Body of pancreas (tissue), 4 donors: ENCODE data around the gene TGFB2. TPM values are rescaled to one million over a fixed set of nuclear protein-coding genes. Genes with fewer than 3 reads are reported as not detected.

Experiments
- ATAC-seq: fragments of 150-250 bp; one replicate; pipeline ENCODE4 v1.9.1; 2016
- DNase-seq, 4 donors: peaks; one replicate each; pipeline ENCODE4 v3.0.0-alpha.2; 2019
- H3K27ac ChIP-seq, 4 donors: fragments of 200-600 bp; sonication (generic); 1 replicate in 3 of 4; 2 replicates in 1 of 4; pipeline versions ENCODE4 v1.5.1 to v1.6.1; 2016 to 2019; ENCODE audit warnings: mild to moderate bottlenecking in 1 of 4, mixed read lengths in 1 of 4, moderate library complexity in 1 of 4
- H3K27me3 ChIP-seq, 2 donors: fragments of 200-600 bp; sonication (generic); one replicate each; pipeline ENCODE4 v1.6.0; 2016; ENCODE audit warnings: mild to moderate bottlenecking in 1 of 2
- H3K36me3 ChIP-seq, 2 donors: fragments of 200-600 bp; sonication (generic); replicated peaks in 1 of 2; 2 replicates each; pipeline ENCODE4 v1.5.1; 2016; ENCODE audit warnings: low read depth in 2 of 2; ENCODE audit not compliant: insufficient read depth in 1 of 2
- H3K4me1 ChIP-seq: fragments of 200-600 bp; sonication (generic); one replicate; pipeline ENCODE4 v1.6.0; 2016
- H3K4me3 ChIP-seq, 2 donors: fragments of 200-600 bp; sonication (generic); 1 replicate in 1 of 2; 2 replicates in 1 of 2; pipeline ENCODE4 v1.5.1; 2016 to 2019
- H3K9me3 ChIP-seq, 3 donors: fragments of 200-600 bp; sonication (generic); 1 replicate in 2 of 3; 2 replicates in 1 of 3; pipeline ENCODE4 v1.5.1; 2016
- POLR2A ChIP-seq, 3 donors: fragments of 450-650 bp; IDR thresholded peaks; one replicate each; pipeline ENCODE4 v1.6.1; 2016; ENCODE audit warnings: antibody characterized with exemption in 3 of 3, mild to moderate bottlenecking in 2 of 3
- WGBS, 2 donors: methylation state at CpG; one replicate each; pipeline ENCODE4 v1.1.5; 2017; 5-methylcytosine and 5-hydroxymethylcytosine counted together
- intact Hi-C: fragments of 100-400 bp; cut with DNase I; formaldehyde crosslinking; loops from one replicate; pipeline ENCODE4 v1.15.1; 2023
- total RNA-seq, 2 donors: library from RNA; depleted of rRNA; stranded (reverse); fragments of >200 nt; gene quantifications; one replicate each; pipeline ENCODE4 v1.1.0, GENCODE V29; 2016
- TF ChIP-seq, protein P1 (sequence below), 7 experiments: fragments of 450-650 bp in 4 of 7; fragments of 200-600 bp in 3 of 7; sonication (generic) in 3 of 7; IDR thresholded peaks; one replicate each; pipeline ENCODE4 v1.5.1; 2016 to 2019; ENCODE audit warnings: antibody characterized with exemption in 7 of 7

The TGFB2 gene
- total RNA-seq, 2 donors from 2014 or later = 4.3 to 4.9 TPM

DNA sequence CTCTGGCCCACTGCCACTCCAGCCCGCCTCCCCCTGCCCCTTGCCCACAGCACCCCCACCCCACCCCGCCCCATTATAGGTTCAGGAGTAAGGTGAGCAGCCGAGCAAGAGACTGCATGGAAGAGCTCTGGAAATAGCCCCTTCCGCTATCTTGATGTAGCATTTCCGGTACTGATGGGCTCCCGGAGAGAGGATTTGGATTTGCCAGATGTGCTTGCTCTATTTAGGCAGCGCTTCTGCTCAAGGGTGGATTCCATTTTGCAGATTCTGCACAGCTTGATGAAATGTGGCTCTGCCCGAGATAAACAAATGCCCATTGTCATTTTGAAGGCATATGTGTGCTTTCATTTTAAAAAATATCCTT, 6.9 kb downstream of the TGFB2 start:
- intact Hi-C loops = no loop called here
- no peak for ATAC-seq

DNA sequence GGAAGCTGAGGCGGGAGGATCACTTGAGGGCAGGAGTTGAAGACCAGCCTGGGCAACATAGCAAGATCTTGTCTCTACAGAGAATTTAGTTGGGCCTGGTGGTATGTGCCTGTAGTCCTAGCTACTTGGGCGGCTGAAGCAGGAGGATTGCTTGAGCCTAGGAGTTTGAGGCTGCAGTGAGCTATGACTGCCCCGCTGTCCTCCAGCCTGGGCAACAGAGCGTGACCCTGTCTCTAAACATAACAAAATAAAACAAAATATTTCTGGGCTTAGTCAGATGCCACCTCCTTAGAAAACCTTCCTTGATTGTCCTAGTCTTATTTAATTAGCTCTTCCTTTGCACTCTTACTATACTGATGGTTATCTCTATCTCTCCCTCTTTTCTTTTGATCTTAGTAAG, 8.5 kb downstream of the TGFB2 start:
- no peak for TF ChIP-seq POLR2A (IDR thresholded peaks at IDR 0.05)
- Histone ChIP-seq H3K27ac (no peak overlapping the region), H3K27me3 (no peaks in the 10 kb centered on the region), H3K4me3 (no peak overlapping the region), H3K9me3 (no peaks in the 10 kb centered on the region), H3K36me3 (no peaks in the 10 kb centered on the region), H3K4me1 (no peaks in the 10 kb centered on the region)
- ATAC-seq (no peak), DNase-seq (no peak)
- 97 to 100% methylated on average over 4 of the region's 4 CpGs for WGBS, 2 donors
- intact Hi-C loops = no loop called here

More for the DNA sequence above, 6.9 kb downstream of the TGFB2 start:
- Histone ChIP-seq H3K4me3 (no peak overlapping the region), H3K9me3 (no peaks in the 10 kb centered on the region), H3K27ac (no peak overlapping the region), H3K27me3 (no peaks in the 10 kb centered on the region), H3K4me1 (peaks cover 9% of the 10 kb centered on the region), H3K36me3 (no peaks in the 10 kb centered on the region)
- WGBS, 2 donors = 87 to 90% methylated on average over 8 of the region's 8 CpGs
- TF ChIP-seq POLR2A (IDR thresholded peaks at IDR 0.05) = no peak
- TF ChIP-seq, protein P1, sequence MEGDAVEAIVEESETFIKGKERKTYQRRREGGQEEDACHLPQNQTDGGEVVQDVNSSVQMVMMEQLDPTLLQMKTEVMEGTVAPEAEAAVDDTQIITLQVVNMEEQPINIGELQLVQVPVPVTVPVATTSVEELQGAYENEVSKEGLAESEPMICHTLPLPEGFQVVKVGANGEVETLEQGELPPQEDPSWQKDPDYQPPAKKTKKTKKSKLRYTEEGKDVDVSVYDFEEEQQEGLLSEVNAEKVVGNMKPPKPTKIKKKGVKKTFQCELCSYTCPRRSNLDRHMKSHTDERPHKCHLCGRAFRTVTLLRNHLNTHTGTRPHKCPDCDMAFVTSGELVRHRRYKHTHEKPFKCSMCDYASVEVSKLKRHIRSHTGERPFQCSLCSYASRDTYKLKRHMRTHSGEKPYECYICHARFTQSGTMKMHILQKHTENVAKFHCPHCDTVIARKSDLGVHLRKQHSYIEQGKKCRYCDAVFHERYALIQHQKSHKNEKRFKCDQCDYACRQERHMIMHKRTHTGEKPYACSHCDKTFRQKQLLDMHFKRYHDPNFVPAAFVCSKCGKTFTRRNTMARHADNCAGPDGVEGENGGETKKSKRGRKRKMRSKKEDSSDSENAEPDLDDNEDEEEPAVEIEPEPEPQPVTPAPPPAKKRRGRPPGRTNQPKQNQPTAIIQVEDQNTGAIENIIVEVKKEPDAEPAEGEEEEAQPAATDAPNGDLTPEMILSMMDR (IDR thresholded peaks at IDR 0.05) = no peak
- no peak for DNase-seq

DNA sequence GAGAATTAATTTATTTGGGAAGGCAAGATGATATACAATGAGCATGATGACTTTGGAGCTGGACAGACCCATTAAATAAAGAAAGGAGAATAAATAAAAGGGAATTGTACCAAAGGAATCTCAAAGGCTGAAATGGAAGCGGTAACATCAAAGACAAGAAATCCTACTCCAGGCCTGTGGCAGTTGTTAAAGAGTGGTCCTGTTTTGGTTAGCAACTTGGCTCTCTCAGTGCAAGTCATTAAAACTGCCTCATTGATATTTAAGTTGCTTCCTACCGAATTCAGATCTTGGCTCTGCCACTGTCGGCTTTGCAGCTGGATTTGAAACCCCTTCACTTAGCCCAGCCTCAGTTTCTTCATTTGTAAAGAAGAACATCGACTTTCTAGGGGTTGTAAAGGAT, 10.1 kb downstream of the TGFB2 start:
- intact Hi-C loops = no loop called here
- Histone ChIP-seq H3K27ac (no peak overlapping the region), H3K4me1 (no peaks in the 10 kb centered on the region), H3K4me3 (no peak overlapping the region), H3K9me3 (no peaks in the 10 kb centered on the region), H3K36me3 (no peaks in the 10 kb centered on the region), H3K27me3 (no peaks in the 10 kb centered on the region)
- ATAC-seq (no peak), DNase-seq (no peak)
- WGBS, 2 donors = 59 to 64% methylated on average over 4 of the region's 4 CpGs
- TF ChIP-seq, protein P1 (IDR thresholded peaks at IDR 0.05) = no peak

DNA sequence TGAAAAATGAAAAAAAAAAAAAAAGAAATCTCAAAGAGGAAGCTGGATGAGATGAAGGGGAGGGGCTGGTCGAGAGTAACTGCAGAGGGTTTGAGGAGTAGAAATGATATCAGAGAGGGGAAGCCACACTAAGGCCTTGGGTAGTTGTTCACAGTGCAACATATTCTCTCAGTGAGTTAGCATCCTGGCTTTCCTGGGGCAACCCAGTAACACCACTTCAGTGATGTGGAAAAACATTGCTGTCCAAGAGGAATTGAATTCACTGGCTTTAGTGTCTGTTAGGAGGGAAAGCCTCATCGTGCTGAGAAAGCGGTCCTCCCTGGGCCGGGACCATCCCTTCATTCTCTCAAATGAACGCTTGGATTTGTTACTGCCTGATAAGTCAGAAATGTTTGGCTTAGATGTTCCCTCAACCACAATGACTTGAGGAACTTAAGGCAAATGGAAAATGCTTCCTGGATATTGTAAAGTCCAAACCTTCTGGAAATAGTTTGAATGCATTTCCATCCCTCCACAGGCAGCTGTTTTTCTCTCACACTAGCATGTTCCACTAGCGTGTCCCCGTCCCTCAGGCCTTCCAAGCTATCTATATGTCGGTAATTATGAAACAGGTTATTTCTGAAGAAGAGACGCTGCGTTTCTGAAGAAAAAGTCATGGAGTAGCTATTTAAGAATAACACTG, 12.2 kb downstream of the TGFB2 start:
- no peak for TF ChIP-seq POLR2A (IDR thresholded peaks at IDR 0.05)
- TF ChIP-seq, protein P1 (IDR thresholded peaks at IDR 0.05) = no peak
- Histone ChIP-seq H3K27me3 (no peaks in the 10 kb centered on the region), H3K36me3 (no peaks in the 10 kb centered on the region), H3K27ac (peak overlapping the region in 2 of 4 donors; percentile 25 to 26), H3K4me3 (no peak overlapping the region), H3K9me3 (no peaks in the 10 kb centered on the region), H3K4me1 (no peaks in the 10 kb centered on the region)
- intact Hi-C loops = no loop called here
- WGBS, 2 donors = 59 to 70% methylated on average over 10 of the region's 10 CpGs
- ATAC-seq = no peak
- no peak for DNase-seq

DNA sequence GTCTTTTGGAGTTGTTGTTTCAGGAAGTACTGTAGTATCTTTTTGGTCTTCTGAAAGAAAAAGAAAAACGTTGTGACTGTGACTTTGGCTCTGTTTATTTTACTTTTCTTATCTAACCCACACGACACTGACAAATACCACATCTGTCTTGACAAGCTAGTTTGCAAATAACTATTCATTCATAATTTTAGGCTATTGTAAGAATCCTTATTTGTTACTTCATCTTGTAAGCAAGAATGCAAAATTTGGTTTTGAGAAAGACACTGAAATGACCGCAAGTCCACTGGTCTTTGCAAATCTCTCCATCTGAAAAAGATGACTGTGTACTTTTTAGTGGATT, 12.7 kb downstream of the TGFB2 start:
- Histone ChIP-seq H3K27ac (peak overlapping the region in 2 of 4 donors; percentile 25 to 26), H3K27me3 (no peaks in the 10 kb centered on the region), H3K9me3 (no peaks in the 10 kb centered on the region), H3K4me1 (no peaks in the 10 kb centered on the region), H3K4me3 (no peak overlapping the region), H3K36me3 (no peaks in the 10 kb centered on the region)
- ATAC-seq (no peak), DNase-seq (no peak)
- WGBS, 2 donors = 31 to 38% methylated on average over 3 of the region's 3 CpGs
- no peak for TF ChIP-seq POLR2A (IDR thresholded peaks at IDR 0.05)
- TF ChIP-seq, protein P1 (IDR thresholded peaks at IDR 0.05) = no peak
- intact Hi-C loops = no loop called here
